Measurements from ENCODE around the gene ERGIC1.
"Not testable (repeated sequence)": the region's sequence is repeated elsewhere in the genome, so short reads cannot be mapped to it uniquely, and the experiment has no call there.

The ERGIC1 gene

DNA sequence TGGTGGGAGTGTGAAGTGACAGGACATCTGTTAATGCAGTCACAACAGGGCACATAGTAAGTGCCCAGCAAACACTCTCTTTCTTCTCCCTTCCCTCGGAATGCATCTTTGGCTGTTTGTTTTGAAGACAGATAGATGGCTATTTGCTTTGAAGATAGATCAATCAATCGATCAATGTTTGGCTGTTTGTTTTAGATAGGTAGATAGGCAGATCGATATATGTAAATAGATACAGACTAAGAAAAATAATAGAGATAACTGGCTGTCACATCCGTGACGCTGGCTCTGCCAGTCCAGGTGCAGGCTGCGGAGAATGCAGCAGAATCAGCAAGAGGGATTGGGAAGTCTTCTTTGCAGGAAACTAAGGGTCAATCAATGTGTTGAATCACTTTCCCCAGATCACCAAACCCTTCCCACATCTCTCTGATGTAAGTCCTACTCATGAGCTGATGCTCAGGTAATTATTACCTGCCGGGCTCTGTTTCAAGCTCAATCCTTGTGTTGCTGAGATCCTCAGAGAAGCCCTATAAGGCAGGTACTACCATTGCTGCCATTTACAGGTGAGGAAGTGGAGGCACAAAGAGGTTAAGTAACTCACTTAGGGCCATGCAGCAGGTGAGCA, 60.8 kb downstream of the ERGIC1 start:
- no peak overlapping the region for H2AFZ ChIP-seq (ENCODE audit: low read depth)
- H3K27ac ChIP-seq = no peak overlapping the region
- H3K36me3 ChIP-seq (ENCODE audit: insufficient read depth) = no peaks in the 10 kb centered on the region
- no peak overlapping the region for H3K4me3 ChIP-seq (IDR thresholded peaks at IDR 0.05; ENCODE audit: insufficient read depth, low read depth, low read length)
- H3K79me2 ChIP-seq (ENCODE audit: insufficient read depth, low read depth) = no peaks in the 10 kb centered on the region
- H3K4me1 ChIP-seq (ENCODE audit: low read depth, poor library complexity, severe bottlenecking) = no peaks in the 10 kb centered on the region
- TF ChIP-seq, protein P1, sequence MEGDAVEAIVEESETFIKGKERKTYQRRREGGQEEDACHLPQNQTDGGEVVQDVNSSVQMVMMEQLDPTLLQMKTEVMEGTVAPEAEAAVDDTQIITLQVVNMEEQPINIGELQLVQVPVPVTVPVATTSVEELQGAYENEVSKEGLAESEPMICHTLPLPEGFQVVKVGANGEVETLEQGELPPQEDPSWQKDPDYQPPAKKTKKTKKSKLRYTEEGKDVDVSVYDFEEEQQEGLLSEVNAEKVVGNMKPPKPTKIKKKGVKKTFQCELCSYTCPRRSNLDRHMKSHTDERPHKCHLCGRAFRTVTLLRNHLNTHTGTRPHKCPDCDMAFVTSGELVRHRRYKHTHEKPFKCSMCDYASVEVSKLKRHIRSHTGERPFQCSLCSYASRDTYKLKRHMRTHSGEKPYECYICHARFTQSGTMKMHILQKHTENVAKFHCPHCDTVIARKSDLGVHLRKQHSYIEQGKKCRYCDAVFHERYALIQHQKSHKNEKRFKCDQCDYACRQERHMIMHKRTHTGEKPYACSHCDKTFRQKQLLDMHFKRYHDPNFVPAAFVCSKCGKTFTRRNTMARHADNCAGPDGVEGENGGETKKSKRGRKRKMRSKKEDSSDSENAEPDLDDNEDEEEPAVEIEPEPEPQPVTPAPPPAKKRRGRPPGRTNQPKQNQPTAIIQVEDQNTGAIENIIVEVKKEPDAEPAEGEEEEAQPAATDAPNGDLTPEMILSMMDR (conservative IDR thresholded peaks at IDR 0.05; ENCODE audit: low read depth, low read length) = no peak
- H3K9ac ChIP-seq = no peak overlapping the region
- H3K4me2 ChIP-seq = no peak overlapping the region
- H3K27me3 ChIP-seq (ENCODE audit: insufficient read depth, low read depth) = no peaks in the 10 kb centered on the region
- H4K20me1 ChIP-seq (ENCODE audit: insufficient read depth) = no peaks in the 10 kb centered on the region

DNA sequence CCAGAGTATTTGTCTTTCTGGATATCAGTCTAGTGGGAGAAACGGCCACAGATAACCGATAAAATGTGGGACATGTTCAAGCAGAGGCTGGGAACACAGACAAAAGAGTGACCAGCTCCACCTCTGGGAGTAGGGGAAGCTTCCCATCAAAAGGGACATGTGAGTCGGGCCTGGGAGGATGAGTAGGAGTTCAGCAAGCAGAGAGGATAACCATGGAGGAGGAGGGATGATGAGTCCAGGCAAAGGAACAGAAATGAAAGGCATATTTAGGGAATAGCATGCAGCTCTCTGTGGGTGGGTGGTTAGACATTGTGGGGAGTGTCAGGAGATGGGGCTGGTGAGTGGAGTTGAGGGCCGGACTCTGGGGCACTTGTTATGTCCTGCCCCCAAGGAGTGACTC, 61.5 kb downstream of the ERGIC1 start:
- Histone ChIP-seq H3K4me2 (no peak overlapping the region), H3K27me3 (ENCODE audit: insufficient read depth, low read depth) (no peaks in the 10 kb centered on the region), H3K4me1 (ENCODE audit: low read depth, poor library complexity, severe bottlenecking) (no peaks in the 10 kb centered on the region), H3K79me2 (ENCODE audit: insufficient read depth, low read depth) (no peaks in the 10 kb centered on the region), H2AFZ (ENCODE audit: low read depth) (no peak overlapping the region), H4K20me1 (ENCODE audit: insufficient read depth) (no peaks in the 10 kb centered on the region), H3K27ac (no peak overlapping the region), H3K4me3 (IDR thresholded peaks at IDR 0.05; ENCODE audit: insufficient read depth, low read depth, low read length) (no peak overlapping the region), H3K36me3 (ENCODE audit: insufficient read depth) (no peaks in the 10 kb centered on the region), H3K9ac (no peak overlapping the region)
- TF ChIP-seq, protein P1 (conservative IDR thresholded peaks at IDR 0.05; ENCODE audit: low read depth, low read length) = no peak

DNA sequence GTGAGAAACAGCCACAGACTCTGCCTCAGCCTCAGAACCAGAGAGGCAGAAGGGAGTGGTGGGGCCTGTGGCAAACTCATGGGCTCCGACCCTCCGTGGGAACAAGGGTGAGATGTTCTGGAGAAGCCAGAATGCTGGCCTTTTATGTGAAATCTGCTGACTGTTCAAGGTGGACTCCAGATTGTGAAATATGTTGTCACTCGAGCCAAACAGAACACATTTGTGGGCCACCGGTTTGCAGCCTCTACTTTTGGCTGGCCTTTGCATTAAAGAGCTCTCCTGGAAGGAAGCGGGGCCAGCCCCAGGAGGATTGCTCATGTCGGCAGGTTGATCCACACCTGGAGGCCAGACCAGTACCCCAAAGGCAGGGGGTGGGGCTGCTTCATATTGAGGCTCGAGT, 62.4 kb downstream of the ERGIC1 start:
- no peaks in the 10 kb centered on the region for H4K20me1 ChIP-seq (ENCODE audit: insufficient read depth)
- no peak overlapping the region for H2AFZ ChIP-seq (ENCODE audit: low read depth)
- H3K9ac ChIP-seq = no peak overlapping the region
- H3K27me3 ChIP-seq (ENCODE audit: insufficient read depth, low read depth) = no peaks in the 10 kb centered on the region
- TF ChIP-seq, protein P1 (conservative IDR thresholded peaks at IDR 0.05; ENCODE audit: low read depth, low read length) = no peak
- H3K4me2 ChIP-seq = no peak overlapping the region
- no peaks in the 10 kb centered on the region for H3K4me1 ChIP-seq (ENCODE audit: low read depth, poor library complexity, severe bottlenecking)
- no peak overlapping the region for H3K4me3 ChIP-seq (IDR thresholded peaks at IDR 0.05; ENCODE audit: insufficient read depth, low read depth, low read length)
- H3K79me2 ChIP-seq (ENCODE audit: insufficient read depth, low read depth) = no peaks in the 10 kb centered on the region
- no peaks in the 10 kb centered on the region for H3K36me3 ChIP-seq (ENCODE audit: insufficient read depth)
- H3K27ac ChIP-seq = no peak overlapping the region

DNA sequence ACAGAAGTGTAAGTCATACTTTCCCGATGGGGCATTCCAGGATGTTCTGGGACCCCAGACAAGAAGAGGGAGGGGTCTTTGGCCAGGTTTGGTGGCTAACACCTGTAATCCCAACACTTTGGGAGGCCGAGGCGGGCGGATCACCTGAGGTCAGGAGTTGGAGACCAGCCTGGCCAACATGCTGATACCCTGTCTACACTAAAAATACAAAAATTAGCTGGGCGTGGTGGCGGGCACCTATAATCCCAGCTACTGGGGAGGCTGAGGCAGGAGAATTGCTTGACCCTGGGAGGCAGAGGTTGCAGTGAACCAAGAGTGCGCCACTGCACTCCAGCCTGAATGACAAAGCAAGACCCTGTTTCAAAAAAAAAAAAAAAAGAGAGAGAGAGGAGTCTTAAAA, 63.0 kb downstream of the ERGIC1 start:
- H3K36me3 ChIP-seq (ENCODE audit: insufficient read depth); H3K27me3 ChIP-seq (ENCODE audit: insufficient read depth, low read depth); H3K4me2 ChIP-seq; H3K4me1 ChIP-seq (ENCODE audit: low read depth, poor library complexity, severe bottlenecking); H3K27ac ChIP-seq; H3K4me3 ChIP-seq (IDR thresholded peaks at IDR 0.05; ENCODE audit: insufficient read depth, low read depth, low read length); H4K20me1 ChIP-seq (ENCODE audit: insufficient read depth); H2AFZ ChIP-seq (ENCODE audit: low read depth); H3K79me2 ChIP-seq (ENCODE audit: insufficient read depth, low read depth); H3K9ac ChIP-seq: not testable (repeated sequence)

DNA sequence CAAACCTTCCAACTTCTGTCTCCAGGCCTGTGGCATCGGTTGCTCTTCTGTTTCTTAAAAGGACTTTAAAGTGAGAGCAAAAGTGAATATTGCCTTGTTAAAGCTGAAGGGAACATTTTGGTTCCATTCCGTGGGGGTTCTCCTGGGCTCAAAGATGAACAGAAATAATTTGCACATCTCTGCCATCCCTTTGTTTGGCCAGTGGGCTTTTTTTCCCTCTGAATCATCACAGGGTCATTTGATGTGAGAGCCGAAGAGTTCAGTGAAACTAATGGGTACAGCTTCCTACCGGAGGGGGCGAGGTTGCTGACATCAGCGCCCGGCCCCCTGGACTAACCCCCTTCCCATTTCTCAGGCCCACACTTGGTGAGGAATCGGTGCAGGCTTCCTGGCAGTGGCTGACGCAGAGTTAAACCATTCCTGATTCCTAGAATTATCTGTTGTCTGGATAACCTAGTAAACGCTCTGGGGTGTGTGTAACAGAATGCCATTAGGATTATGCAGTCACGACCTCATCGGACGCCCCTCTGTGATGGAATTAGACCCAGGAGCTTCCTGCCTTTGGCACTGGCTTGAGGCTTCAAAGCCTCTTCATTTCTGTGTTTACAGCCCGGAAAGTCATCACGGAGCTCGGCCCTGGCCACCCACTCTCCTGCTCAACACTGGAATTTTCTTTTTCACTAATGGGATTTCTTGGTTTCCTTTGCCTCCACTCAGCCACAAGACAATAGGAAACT, 63.6 kb downstream of the ERGIC1 start:
- no peaks in the 10 kb centered on the region for H4K20me1 ChIP-seq (ENCODE audit: insufficient read depth)
- H2AFZ ChIP-seq (ENCODE audit: low read depth) = no peak overlapping the region
- no peaks in the 10 kb centered on the region for H3K27me3 ChIP-seq (ENCODE audit: insufficient read depth, low read depth)
- H3K4me1 ChIP-seq (ENCODE audit: low read depth, poor library complexity, severe bottlenecking) = no peaks in the 10 kb centered on the region
- TF ChIP-seq, protein P1 (conservative IDR thresholded peaks at IDR 0.05; ENCODE audit: low read depth, low read length) = no peak
- H3K79me2 ChIP-seq (ENCODE audit: insufficient read depth, low read depth) = no peaks in the 10 kb centered on the region
- no peaks in the 10 kb centered on the region for H3K36me3 ChIP-seq (ENCODE audit: insufficient read depth)
- H3K9ac ChIP-seq = no peak overlapping the region
- H3K4me2 ChIP-seq = no peak overlapping the region
- H3K4me3 ChIP-seq (IDR thresholded peaks at IDR 0.05; ENCODE audit: insufficient read depth, low read depth, low read length) = no peak overlapping the region
- H3K27ac ChIP-seq = no peak overlapping the region

Measured in KMS-11 (cell line).